ENCODE measurements around the gene RNASEH1.

RNASEH1 gene

DNA sequence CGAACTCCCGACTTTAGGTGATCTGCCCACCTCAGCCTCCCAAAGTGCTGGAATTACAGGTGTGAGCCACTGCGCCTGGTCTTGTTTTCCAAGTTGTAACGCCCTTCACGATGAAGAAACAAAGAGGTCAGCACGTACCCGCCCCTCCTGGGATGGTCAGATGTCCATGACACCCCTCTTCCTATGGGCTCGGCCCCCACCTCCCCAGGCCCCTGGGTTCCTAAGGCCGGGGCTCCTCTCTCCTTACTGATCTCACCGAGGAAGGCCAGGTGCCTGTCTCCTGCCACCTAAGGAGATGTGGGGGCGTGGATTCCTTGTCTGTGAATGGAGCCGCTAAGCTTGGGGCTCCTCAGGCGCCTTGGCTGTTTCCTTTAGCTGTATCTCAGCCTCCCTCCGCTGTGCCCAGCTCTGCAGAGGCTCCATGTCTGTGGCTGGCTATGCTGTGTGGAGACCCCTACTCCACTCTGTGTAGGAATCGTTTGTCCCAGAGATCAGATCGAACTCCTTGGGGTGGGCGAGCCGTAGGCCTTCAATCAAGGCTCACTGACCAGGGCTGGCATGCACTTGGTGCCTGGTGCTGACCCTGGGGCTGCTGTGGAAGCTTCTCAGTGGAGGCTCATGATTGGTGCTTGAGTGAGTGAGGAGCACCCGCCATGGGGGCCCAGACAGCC lies 45.5 kb upstream of the RNASEH1 start:
- no peak for DNase-seq (ENCODE audit: extremely low read depth, low read depth)
- TF ChIP-seq, protein P1, sequence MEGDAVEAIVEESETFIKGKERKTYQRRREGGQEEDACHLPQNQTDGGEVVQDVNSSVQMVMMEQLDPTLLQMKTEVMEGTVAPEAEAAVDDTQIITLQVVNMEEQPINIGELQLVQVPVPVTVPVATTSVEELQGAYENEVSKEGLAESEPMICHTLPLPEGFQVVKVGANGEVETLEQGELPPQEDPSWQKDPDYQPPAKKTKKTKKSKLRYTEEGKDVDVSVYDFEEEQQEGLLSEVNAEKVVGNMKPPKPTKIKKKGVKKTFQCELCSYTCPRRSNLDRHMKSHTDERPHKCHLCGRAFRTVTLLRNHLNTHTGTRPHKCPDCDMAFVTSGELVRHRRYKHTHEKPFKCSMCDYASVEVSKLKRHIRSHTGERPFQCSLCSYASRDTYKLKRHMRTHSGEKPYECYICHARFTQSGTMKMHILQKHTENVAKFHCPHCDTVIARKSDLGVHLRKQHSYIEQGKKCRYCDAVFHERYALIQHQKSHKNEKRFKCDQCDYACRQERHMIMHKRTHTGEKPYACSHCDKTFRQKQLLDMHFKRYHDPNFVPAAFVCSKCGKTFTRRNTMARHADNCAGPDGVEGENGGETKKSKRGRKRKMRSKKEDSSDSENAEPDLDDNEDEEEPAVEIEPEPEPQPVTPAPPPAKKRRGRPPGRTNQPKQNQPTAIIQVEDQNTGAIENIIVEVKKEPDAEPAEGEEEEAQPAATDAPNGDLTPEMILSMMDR (IDR thresholded peaks at IDR 0.05; ENCODE audit: low read depth, low read length, missing control alignments), result no peak
- H3K4me3 ChIP-seq (replicated peaks; ENCODE audit: low read depth, low read length), result no peak overlapping the region

DNA sequence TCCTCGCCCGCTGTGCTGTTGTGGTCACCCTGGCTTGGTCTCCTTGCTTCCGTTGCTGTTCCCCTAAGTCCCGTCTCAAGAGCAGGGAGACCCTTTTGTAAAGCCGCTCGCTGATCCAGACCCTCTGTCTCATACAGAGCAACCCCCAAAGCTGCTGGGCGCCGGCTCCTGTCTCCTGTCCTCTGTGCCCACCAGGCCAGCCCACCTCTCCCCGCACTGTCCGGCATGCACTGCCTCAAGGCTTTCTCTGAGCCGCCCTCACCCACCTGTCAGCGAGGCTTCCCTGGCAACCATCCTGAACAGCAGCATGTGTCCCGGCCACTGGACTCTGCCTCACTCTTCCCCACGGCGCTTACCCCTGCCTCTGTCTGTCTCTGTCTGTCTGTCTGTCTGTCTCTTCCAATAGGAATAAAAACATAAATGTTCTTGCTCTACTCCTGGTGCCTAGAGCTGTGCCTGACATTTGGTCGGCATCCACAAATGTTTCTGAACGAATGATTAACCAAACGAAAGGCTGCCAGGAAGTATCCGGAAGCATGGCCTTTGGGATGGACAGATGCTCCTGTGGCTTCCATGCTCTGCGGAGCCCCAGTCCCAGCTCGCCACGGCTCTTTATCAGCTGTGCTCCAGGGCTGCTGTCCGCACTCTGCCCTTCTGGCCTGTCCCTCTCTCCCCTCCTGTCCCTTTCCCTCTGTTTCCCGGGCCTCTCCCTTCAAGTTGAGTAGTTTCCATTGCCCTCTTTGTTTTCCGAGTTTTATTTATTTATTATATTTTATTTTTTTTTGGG lies 44.6 kb upstream of the RNASEH1 start:
- DNase-seq (ENCODE audit: extremely low read depth, low read depth), result no peak
- H3K4me3 ChIP-seq (replicated peaks; ENCODE audit: low read depth, low read length), result no peak overlapping the region
- TF ChIP-seq, protein P1 (IDR thresholded peaks at IDR 0.05; ENCODE audit: low read depth, low read length, missing control alignments), result no peak

DNA sequence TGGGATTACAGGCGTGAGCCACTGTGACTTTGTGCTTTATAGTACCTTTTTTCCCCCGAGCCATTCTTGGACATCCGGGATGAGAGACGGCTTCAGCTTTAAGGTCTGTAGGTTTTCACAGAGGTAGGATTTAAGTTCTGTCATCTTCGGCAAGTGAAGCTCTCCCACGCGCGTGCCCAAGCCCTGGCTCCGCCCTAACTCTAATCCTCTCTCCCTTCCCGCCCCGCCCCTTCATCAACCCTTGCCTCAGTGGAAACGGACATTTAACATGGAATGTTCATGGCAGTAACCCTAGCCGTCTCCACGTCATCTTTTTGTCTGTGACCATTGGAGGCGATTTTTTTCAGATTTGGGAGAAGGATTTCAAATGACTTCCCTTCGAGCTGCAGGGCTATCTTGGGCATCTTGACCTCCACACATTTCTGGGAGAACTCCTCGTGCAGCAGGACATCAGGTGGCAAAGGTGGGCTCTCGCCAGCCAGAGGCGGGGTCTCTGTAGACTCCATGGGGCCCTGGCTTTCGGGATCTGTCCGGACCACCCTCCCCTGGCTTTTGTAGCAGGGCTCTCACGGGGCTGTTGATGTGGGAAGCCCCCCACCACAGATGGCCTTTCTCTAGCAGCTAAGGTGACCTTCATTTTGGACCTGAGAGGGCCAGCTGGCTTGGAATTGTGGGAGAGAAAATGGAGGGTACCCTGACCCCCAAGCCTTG lies 43.6 kb upstream of the RNASEH1 start:
- TF ChIP-seq, protein P1 (IDR thresholded peaks at IDR 0.05; ENCODE audit: low read depth, low read length, missing control alignments), result no peak
- H3K4me3 ChIP-seq (replicated peaks; ENCODE audit: low read depth, low read length), result no peak overlapping the region
- no peak for DNase-seq (ENCODE audit: extremely low read depth, low read depth)

DNA sequence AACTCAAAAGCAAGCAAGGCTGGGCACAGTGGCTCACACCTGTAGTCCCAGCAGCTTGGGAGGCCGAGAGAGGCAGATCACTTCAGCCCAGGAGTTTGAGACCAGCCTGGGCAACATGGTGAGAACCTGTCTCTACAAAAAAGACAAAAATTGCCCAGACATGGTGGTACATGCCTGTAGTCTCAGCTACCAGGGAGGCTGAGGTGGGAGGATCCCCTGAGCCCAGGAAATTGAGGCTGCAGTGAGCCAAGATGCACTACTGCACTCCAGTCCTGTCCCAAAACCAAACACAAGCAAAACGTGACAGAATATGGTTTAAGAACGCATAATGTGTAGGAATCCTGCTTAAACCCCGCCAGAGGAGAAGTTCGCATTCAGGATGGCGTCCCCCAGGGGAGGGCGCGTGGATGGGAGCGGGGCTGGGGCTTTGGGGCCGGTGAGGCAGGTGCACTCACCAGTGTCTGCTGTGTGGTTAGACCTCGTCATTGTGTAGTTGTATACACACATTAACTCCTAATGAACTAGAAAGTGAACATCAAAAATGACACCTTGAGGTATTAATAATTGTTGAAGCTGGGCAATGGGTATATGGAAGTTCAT lies 42.2 kb upstream of the RNASEH1 start:
- TF ChIP-seq, protein P1 (IDR thresholded peaks at IDR 0.05; ENCODE audit: low read depth, low read length, missing control alignments), result no peak
- H3K4me3 ChIP-seq (replicated peaks; ENCODE audit: low read depth, low read length), result no peak overlapping the region
- no peak for DNase-seq (ENCODE audit: extremely low read depth, low read depth)

DNA sequence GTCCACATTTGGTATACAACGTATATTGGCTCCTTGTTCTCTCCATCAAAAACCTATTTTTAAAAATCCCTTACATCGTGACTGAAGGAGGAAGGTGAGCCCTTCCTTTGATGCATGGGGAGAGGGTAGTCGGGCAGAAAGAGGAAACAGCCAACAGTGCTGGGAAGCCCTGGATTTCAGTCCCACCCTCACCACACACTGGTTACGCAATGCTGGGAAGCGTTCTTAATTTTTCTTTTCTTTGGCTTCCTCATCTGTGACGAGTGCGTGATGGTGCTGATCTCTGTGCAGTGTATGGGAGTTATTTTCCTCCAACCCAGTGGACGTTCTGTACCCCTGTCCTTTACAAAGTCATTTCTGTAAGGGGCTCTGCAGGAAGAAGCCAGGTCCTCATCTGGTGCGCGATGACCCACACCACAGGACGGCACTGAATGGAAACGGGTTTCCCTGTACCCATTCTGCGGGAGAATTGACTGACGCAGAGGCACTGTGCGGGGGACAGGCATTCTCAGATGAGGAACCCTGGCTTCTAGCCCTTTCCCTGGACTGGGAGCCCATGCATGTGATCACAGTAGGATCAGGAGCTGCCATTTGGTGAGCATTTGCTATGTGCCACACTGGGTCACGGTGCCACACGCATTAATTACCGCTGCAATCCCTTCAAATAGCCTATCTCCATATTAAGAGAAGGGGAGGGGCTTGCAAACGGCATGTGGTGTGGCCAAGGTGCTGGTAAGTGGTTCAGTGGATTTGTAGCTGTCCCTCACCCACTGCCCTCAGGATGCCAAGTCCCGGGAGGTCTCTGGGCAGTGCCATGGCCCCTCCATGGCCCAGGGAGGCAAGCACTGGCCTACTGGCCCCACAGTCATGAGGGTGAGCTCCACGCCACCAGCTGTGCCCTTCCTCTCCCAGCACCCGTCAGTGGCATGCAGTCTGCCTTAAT lies 41.0 kb upstream of the RNASEH1 start:
- no peak overlapping the region for H3K4me3 ChIP-seq (replicated peaks; ENCODE audit: low read depth, low read length)
- TF ChIP-seq, protein P1 (IDR thresholded peaks at IDR 0.05; ENCODE audit: low read depth, low read length, missing control alignments), result no peak
- no peak for DNase-seq (ENCODE audit: extremely low read depth, low read depth)
